Measurements from ENCODE around the gene SLC24A4. TPM values are rescaled to one million over a fixed set of nuclear protein-coding genes. Genes with fewer than 3 reads are reported as not detected.

The SLC24A4 gene
- total RNA-seq, 2 donors from 2014 or later: 2.7 to 4.4 TPM

- Histone ChIP-seq H3K36me3 (no peaks in the 10 kb centered on the region), H3K27me3 (replicated peaks; ENCODE audit: insufficient read depth) (no peaks in the 10 kb centered on the region), H3K4me3 (no peak overlapping the region), H3K9me3 (no peaks in the 10 kb centered on the region), H3K4me1 (ENCODE audit: control insufficient read depth in 1 of 2, low read depth in 2 of 2) (peaks cover 21 to 31% of the 10 kb centered on the region in 2 donors), H3K27ac (peak overlapping the region; percentile 83 to 94)
- DNase-seq (ENCODE audit: low spot score) (no peak), ATAC-seq (ENCODE audit: insufficient number of reproducible peaks, low FRiP score, low read depth) (no peak)
- TF ChIP-seq CTCF (IDR thresholded peaks at IDR 0.05): no peak
Observed at GRCh38 chr14:92539419-92539818, 216.5 kb downstream of the SLC24A4 start.

- TF ChIP-seq CTCF (IDR thresholded peaks at IDR 0.05): no peak
- DNase-seq (ENCODE audit: low spot score) (no peak), ATAC-seq (ENCODE audit: insufficient number of reproducible peaks, low FRiP score, low read depth) (no peak)
- Histone ChIP-seq H3K27ac (peak overlapping the region; percentile 83 to 94), H3K36me3 (no peaks in the 10 kb centered on the region), H3K4me3 (peak overlapping the region; percentile 5), H3K27me3 (replicated peaks; ENCODE audit: insufficient read depth) (no peaks in the 10 kb centered on the region), H3K9me3 (no peaks in the 10 kb centered on the region), H3K4me1 (ENCODE audit: control insufficient read depth in 1 of 2, low read depth in 2 of 2) (peaks cover 21 to 31% of the 10 kb centered on the region in 2 donors)
Observed at GRCh38 chr14:92539875-92540274, 216.9 kb downstream of the SLC24A4 start.

- DNase-seq (ENCODE audit: low spot score): peak; percentile 87
Observed at GRCh38 chr14:92540472-92541048, 217.6 kb downstream of the SLC24A4 start.

GRCh38 chr14:92542766-92543554 is 220.0 kb downstream of the SLC24A4 start:
- Histone ChIP-seq H3K36me3 (no peaks in the 10 kb centered on the region), H3K4me3 (no peak overlapping the region), H3K27ac (no peak overlapping the region), H3K4me1 (ENCODE audit: control insufficient read depth in 1 of 2, low read depth in 2 of 2) (peaks cover 21 to 25% of the 10 kb centered on the region in 2 donors), H3K27me3 (replicated peaks; ENCODE audit: insufficient read depth) (no peaks in the 10 kb centered on the region), H3K9me3 (no peaks in the 10 kb centered on the region)
- TF ChIP-seq CTCF (IDR thresholded peaks at IDR 0.05): no peak
- no peak for DNase-seq (ENCODE audit: low spot score)
- ATAC-seq (ENCODE audit: insufficient number of reproducible peaks, low FRiP score, low read depth): no peak

More at GRCh38 chr14:92540472-92541048, 217.6 kb downstream of the SLC24A4 start:
- H3K9me3 ChIP-seq: no peaks in the 10 kb centered on the region
- H3K36me3 ChIP-seq: no peaks in the 10 kb centered on the region
- peaks cover 21 to 31% of the 10 kb centered on the region in 2 donors for H3K4me1 ChIP-seq (ENCODE audit: control insufficient read depth in 1 of 2, low read depth in 2 of 2)
- H3K27ac ChIP-seq: peak overlapping the region; percentile 83 to 94
- peak overlapping the region; percentile 5 for H3K4me3 ChIP-seq
- ATAC-seq (ENCODE audit: insufficient number of reproducible peaks, low FRiP score, low read depth): peak; percentile 95
- H3K27me3 ChIP-seq (replicated peaks; ENCODE audit: insufficient read depth): no peaks in the 10 kb centered on the region
- TF ChIP-seq CTCF (IDR thresholded peaks at IDR 0.05): no peak

GRCh38 chr14:92544051-92544720 is 221.2 kb downstream of the SLC24A4 start:
- Histone ChIP-seq H3K27me3 (replicated peaks; ENCODE audit: insufficient read depth) (no peaks in the 10 kb centered on the region), H3K9me3 (no peaks in the 10 kb centered on the region), H3K4me3 (no peak overlapping the region), H3K4me1 (ENCODE audit: control insufficient read depth in 1 of 2, low read depth in 2 of 2) (peaks cover 19 to 27% of the 10 kb centered on the region in 2 donors), H3K27ac (peak overlapping the region; percentile 36 to 50), H3K36me3 (no peaks in the 10 kb centered on the region)
- TF ChIP-seq CTCF (IDR thresholded peaks at IDR 0.05): no peak
- no peak for ATAC-seq (ENCODE audit: insufficient number of reproducible peaks, low FRiP score, low read depth)
- no peak for DNase-seq (ENCODE audit: low spot score)
